NT2/D1 (cell line): ENCODE data around the gene TSNAXIP1.

ENCODE experiments used
- SUZ12 ChIP-seq: IDR thresholded peaks from 2 replicates; pipeline ENCODE4 v1.6.1; 2011; ENCODE audit not compliant: insufficient read length, insufficient read depth; ENCODE audit errors: extremely low read depth
- YY1 ChIP-seq: IDR thresholded peaks from 2 replicates; pipeline ENCODE4 v1.6.1; 2011; ENCODE audit not compliant: insufficient read length, insufficient read depth
- ZNF274 ChIP-seq: IDR thresholded peaks from 2 replicates; pipeline ENCODE4 v1.6.1; 2011; ENCODE audit warnings: mild to moderate bottlenecking, low read depth, low read length

GRCh38 chr16:67844497-67844896 is 37.8 kb downstream of the TSNAXIP1 start:
- TF ChIP-seq YY1 = no peak
- TF ChIP-seq SUZ12 = no peak
- no peak for TF ChIP-seq ZNF274
